GM18505 (cell line): ENCODE results near the gene GTPBP6.
"Not testable (repeated sequence)": the region's sequence is repeated elsewhere in the genome, so short reads cannot be mapped to it uniquely, and the experiment has no call there.

Source experiments
- ATAC-seq: cut with Tn5 transposase; IDR thresholded peaks from one replicate; pipeline ENCODE4 v1.9.1; 2021; ENCODE audit not compliant: unreplicated experiment
- POLR2A ChIP-seq: IDR thresholded peaks from 4 replicates; pipeline ENCODE4 v1.6.1; 2011; ENCODE audit warnings: borderline replicate concordance; ENCODE audit not compliant: insufficient read depth, insufficient read length; ENCODE audit errors: extremely low read depth

The GTPBP6 gene

DNA sequence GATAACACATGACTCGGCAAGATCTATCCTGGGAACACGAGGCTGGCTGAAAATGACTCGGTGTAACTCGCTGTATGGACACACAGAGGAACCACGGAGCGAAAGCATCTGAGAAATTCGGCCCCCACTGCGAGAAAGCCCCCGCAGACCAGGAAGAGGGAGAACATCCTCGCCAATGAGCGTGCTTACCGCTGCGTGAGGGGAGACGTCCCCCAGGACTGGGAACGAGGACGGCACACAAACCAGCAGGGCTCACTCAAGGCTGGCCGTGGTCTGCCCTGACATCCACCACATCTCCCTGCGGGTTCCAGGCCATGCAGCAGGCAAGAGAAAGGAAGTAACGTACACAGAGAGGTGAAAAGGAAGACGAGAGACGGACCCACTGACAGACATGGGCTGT is 17.6 kb upstream of the GTPBP6 start:
- ATAC-seq: no peak

DNA sequence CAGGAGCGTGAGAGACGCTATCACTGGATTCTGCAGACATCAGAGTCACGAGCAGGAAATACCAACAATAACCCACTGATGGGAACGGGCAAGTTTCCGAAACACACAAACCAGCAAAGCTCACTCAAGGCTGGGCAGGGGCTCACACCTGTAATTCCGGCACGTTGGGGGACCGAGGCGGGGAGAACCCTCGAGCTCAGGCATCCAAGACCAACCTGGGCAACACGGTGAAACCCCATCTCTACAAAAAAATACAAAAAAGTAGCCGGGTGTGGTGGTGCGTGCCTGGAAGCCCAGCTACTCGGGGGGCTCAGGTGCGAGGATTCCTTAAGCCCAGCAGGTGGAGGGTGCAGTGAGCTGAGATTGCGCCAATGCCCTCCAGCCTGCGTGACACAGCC is 17.2 kb upstream of the GTPBP6 start:
- TF ChIP-seq POLR2A: no peak
- ATAC-seq: no peak

More for the DNA sequence above, 17.6 kb upstream of the GTPBP6 start:
- TF ChIP-seq POLR2A: no peak

- TF ChIP-seq POLR2A: no peak
- ATAC-seq: no peak
Observed at GRCh38 chrX:334971-335757, 16.6 kb upstream of the GTPBP6 start.

- TF ChIP-seq POLR2A: no peak
- no peak for ATAC-seq
Observed at GRCh38 chrX:334331-334891, 15.8 kb upstream of the GTPBP6 start.

DNA sequence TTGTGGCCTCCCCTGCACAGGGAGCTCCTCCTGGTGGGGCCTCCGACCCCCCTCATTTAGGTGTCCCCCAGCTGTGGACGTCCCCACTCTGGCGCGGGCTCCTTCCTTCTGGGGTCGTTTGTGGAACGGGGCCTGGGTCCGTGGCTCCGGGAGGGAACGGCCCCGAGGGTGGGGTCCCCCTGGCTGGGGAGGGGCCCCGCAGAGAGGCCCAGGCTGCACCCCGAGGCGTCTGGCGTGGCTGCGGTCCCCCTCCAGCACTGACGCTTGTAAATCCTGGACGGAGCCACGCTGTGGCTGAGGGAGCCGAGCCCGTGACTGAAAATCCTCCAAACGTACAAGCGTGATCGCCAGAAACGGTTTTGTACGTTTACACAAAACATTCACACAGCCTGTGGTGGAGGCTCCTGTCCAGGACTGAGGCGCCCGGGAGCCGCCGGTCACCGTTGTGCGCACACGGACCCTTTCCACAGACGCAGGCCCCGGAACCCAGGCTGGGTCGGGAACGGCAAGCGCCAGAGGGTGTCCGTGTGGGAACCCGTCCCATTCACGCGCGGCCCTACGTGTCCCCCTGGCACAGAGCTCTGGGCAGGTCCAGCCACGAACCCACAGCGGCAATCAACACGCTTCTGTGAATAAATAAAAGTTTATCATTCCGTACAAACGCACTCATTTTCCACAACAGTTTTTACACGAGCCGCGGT is 15.2 kb upstream of the GTPBP6 start:
- ATAC-seq: no peak
- no peak for TF ChIP-seq POLR2A

GRCh38 chrX:332916-333610 is 14.5 kb upstream of the GTPBP6 start:
- no peak for ATAC-seq
- TF ChIP-seq POLR2A: no peak

DNA sequence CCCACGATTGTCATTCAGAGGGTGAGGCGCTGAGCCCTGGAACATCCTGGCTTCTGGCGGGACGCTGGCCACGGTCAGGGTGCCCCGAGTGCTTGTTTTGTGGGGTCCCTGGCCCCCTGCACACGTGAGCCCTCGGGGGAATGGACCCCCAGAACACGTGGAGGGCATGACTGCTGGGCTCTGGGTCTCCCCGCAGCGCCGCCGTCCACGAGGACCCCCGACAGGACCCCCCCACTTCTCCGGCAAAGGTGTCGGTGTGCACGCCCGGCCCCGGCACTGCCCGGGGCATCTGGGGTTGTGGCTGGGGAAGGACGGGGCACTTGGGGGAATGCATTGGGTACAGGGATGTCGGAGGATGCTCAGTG is 13.9 kb upstream of the GTPBP6 start:
- TF ChIP-seq POLR2A: no peak
- ATAC-seq: no peak

GRCh38 chrX:331825-332495 is 13.4 kb upstream of the GTPBP6 start:
- no peak for ATAC-seq
- no peak for TF ChIP-seq POLR2A

- ATAC-seq: no peak
- no peak for TF ChIP-seq POLR2A
Observed at GRCh38 chrX:331151-331824, 12.7 kb upstream of the GTPBP6 start.

DNA sequence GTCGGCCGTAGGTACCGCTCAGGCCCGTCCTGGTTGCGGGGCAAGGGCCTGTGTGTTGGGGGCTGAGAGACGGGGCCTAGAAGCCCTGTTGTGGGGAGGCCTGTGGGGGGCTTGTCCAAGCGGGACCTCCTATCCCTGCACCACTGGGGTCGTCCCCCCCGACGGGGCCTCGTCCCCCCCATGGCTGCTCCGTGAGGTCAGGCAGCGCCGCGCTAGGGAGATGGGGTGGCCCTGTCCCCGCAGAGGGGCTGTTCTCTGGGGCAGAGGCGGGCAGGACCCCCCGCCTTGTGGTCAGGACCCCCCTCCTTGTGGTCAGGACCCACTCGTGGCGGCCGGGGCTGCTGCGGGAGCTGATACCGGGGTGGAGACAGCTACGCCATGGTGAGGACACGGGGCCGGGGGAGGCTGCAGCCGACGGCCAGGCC is 12.1 kb upstream of the GTPBP6 start:
- TF ChIP-seq POLR2A: no peak
- no peak for ATAC-seq

DNA sequence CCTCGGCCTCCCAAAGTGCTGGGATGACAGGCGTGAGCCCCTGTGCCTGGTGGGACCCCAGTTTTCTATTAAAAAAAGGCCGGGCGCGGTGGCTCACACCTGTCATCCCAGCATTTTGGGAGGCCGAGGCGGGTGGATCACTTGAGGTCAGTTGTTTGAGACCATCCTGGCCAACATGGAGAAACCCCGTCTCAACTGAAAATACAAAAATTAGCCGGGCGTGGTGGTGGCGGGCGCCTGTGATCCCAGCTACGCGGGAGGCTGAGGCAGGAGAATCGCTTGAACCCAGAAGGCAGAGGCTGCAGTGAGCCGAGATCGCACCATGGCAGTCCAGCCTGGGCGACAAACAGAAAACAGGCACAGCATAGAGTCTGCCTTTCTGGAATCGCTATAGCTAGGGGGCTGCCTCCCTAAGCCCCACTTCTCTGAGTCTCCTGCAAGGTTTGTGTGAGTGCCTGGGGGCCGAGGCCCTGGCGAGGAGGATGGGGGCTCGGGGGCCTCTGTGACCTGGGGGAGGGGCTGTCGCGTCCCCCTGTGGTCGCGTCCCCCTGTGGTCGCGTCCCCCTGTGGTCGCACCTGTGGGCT is 11.6 kb upstream of the GTPBP6 start:
- not testable (repeated sequence) for ATAC-seq

GRCh38 chrX:329291-329910 is 10.8 kb upstream of the GTPBP6 start:
- TF ChIP-seq POLR2A: no peak
- no peak for ATAC-seq
